ENCODE measurements around the gene POLR1A. TPM values are rescaled to one million over a fixed set of nuclear protein-coding genes. Genes with fewer than 3 reads are reported as not detected.

Gene POLR1A
- total and polyA plus RNA-seq, 2 experiments from 2014 or later: 6.3 to 19.0 TPM

- no peaks in the 10 kb centered on the region for H3K9me2 ChIP-seq (replicated peaks; ENCODE audit: insufficient read depth)
- no peak overlapping the region for H2AFZ ChIP-seq
- no peak overlapping the region for H3K4me2 ChIP-seq
- no peaks in the 10 kb centered on the region for H4K20me1 ChIP-seq (ENCODE audit: insufficient read depth, poor library complexity, severe bottlenecking)
- 59% methylated on average over 7 of the region's 7 CpGs for WGBS (ENCODE audit: low lambda C conversion rate, missing lambda C conversion rate)
- H3K9me3 ChIP-seq (ENCODE audit: low read depth): no peaks in the 10 kb centered on the region
- H3K4me3 ChIP-seq: no peak overlapping the region
- no peaks in the 10 kb centered on the region for H3K79me2 ChIP-seq
- H3K4me1 ChIP-seq (ENCODE audit: insufficient read depth): no peaks in the 10 kb centered on the region
- TF ChIP-seq CTCF (IDR thresholded peaks at IDR 0.05; ENCODE audit: poor library complexity) (no peak), EZH2 (IDR thresholded peaks at IDR 0.05; ENCODE audit: borderline replicate concordance) (no peak), EZH2phosphoT487 (IDR thresholded peaks at IDR 0.05; ENCODE audit: low read depth, severe bottlenecking, unreplicated experiment) (no peak)
- H3K27ac ChIP-seq: no peak overlapping the region
- H3K27me3 ChIP-seq: no peaks in the 10 kb centered on the region
- no peaks in the 10 kb centered on the region for H3K36me3 ChIP-seq (replicated peaks; ENCODE audit: insufficient read depth, low read depth)
- DNase-seq (ENCODE audit: low spot score): no peak
These were observed 84.7 kb downstream of the POLR1A start for GRCh38 chr2:86020984-86021383.

GRCh38 chr2:86019121-86019520 is 86.6 kb downstream of the POLR1A start:
- Histone ChIP-seq H3K79me2 (no peaks in the 10 kb centered on the region), H3K27ac (no peak overlapping the region), H3K4me3 (no peak overlapping the region), H3K4me2 (no peak overlapping the region), H3K9me2 (replicated peaks; ENCODE audit: insufficient read depth) (no peaks in the 10 kb centered on the region), H3K4me1 (ENCODE audit: insufficient read depth) (no peaks in the 10 kb centered on the region), H3K36me3 (replicated peaks; ENCODE audit: insufficient read depth, low read depth) (no peaks in the 10 kb centered on the region), H3K9me3 (ENCODE audit: low read depth) (no peaks in the 10 kb centered on the region), H2AFZ (no peak overlapping the region), H4K20me1 (ENCODE audit: insufficient read depth, poor library complexity, severe bottlenecking) (no peaks in the 10 kb centered on the region), H3K27me3 (no peaks in the 10 kb centered on the region)
- TF ChIP-seq CTCF (IDR thresholded peaks at IDR 0.05; ENCODE audit: poor library complexity) (no peak), EZH2phosphoT487 (IDR thresholded peaks at IDR 0.05; ENCODE audit: low read depth, severe bottlenecking, unreplicated experiment) (no peak), EZH2 (IDR thresholded peaks at IDR 0.05; ENCODE audit: borderline replicate concordance) (no peak)
- DNase-seq (ENCODE audit: low spot score): no peak
- WGBS (ENCODE audit: low lambda C conversion rate, missing lambda C conversion rate): 84% methylated on average over 5 of the region's 5 CpGs

GRCh38 chr2:86017901-86018896 is 87.5 kb downstream of the POLR1A start:
- no peaks in the 10 kb centered on the region for H3K9me3 ChIP-seq (ENCODE audit: low read depth)
- H3K4me1 ChIP-seq (ENCODE audit: insufficient read depth): no peaks in the 10 kb centered on the region
- H3K27ac ChIP-seq: no peak overlapping the region
- no peaks in the 10 kb centered on the region for H3K27me3 ChIP-seq
- no peaks in the 10 kb centered on the region for H3K36me3 ChIP-seq (replicated peaks; ENCODE audit: insufficient read depth, low read depth)
- no peaks in the 10 kb centered on the region for H3K9me2 ChIP-seq (replicated peaks; ENCODE audit: insufficient read depth)
- no peak for TF ChIP-seq CTCF (IDR thresholded peaks at IDR 0.05; ENCODE audit: poor library complexity)
- TF ChIP-seq EZH2 (IDR thresholded peaks at IDR 0.05; ENCODE audit: borderline replicate concordance): no peak
- no peak for TF ChIP-seq EZH2phosphoT487 (IDR thresholded peaks at IDR 0.05; ENCODE audit: low read depth, severe bottlenecking, unreplicated experiment)
- no peaks in the 10 kb centered on the region for H3K79me2 ChIP-seq
- H2AFZ ChIP-seq: no peak overlapping the region
- DNase-seq (ENCODE audit: low spot score): no peak
- no peaks in the 10 kb centered on the region for H4K20me1 ChIP-seq (ENCODE audit: insufficient read depth, poor library complexity, severe bottlenecking)
- no peak overlapping the region for H3K4me3 ChIP-seq
- WGBS (ENCODE audit: low lambda C conversion rate, missing lambda C conversion rate): 91% methylated on average over 22 of the region's 22 CpGs
- H3K4me2 ChIP-seq: no peak overlapping the region
